Gastrocnemius medialis (tissue), 4 donors: Measurements from ENCODE around the gene ACTRT3. TPM values are rescaled to one million over a fixed set of nuclear protein-coding genes. Genes with fewer than 3 reads are reported as not detected.

Source experiments
- ATAC-seq, 2 donors: fragments of 150-250 bp; one replicate each; pipeline ENCODE4 v1.9.1; 2016
- DNase-seq, 2 donors: peaks; one replicate each; pipeline ENCODE4 v3.0.0-alpha.2; 2019
- H3K27ac ChIP-seq, 4 donors: fragments of 200-600 bp; sonication (generic); 1 replicate in 1 of 4; 2 replicates in 3 of 4; pipeline ENCODE4 v1.5.1; 2016 to 2018; ENCODE audit warnings: mild to moderate bottlenecking in 2 of 4, moderate library complexity in 1 of 4
- H3K27me3 ChIP-seq, 3 donors: fragments of 200-600 bp; sonication (generic) in 2 of 3; 1 replicate in 1 of 3; 2 replicates in 2 of 3; pipeline versions ENCODE4 v1.5.1 to v1.6.0; 2016 to 2019; ENCODE audit warnings: mild to moderate bottlenecking in 1 of 3, moderate library complexity in 1 of 3
- H3K36me3 ChIP-seq, 2 donors: fragments of 200-600 bp; sonication (generic) in 1 of 2; one replicate each; pipeline ENCODE4 v1.5.1; 2017 to 2018
- H3K4me1 ChIP-seq, 2 donors: fragments of 200-600 bp; sonication (generic) in 1 of 2; one replicate each; pipeline ENCODE4 v1.5.1; 2016 to 2017; ENCODE audit warnings: mild to moderate bottlenecking in 2 of 2
- H3K4me3 ChIP-seq, 4 donors: fragments of 200-600 bp; sonication (generic) in 3 of 4; 1 replicate in 1 of 4; 2 replicates in 3 of 4; pipeline ENCODE4 v1.5.1; 2016 to 2019; ENCODE audit warnings: mild to moderate bottlenecking in 2 of 4
- H3K9me3 ChIP-seq, 3 donors: fragments of 200-600 bp; sonication (generic) in 2 of 3; 1 replicate in 1 of 3; 2 replicates in 2 of 3; pipeline ENCODE4 v1.5.1; 2016 to 2019
- POLR2A ChIP-seq, 2 donors: fragments of 450-650 bp; IDR thresholded peaks; one replicate each; pipeline ENCODE4 v1.6.1; 2017; ENCODE audit warnings: antibody characterized with exemption in 2 of 2, mild to moderate bottlenecking in 2 of 2, moderate library complexity in 2 of 2
- in situ Hi-C, 4 donors: fragments of 200-750 bp; cut with MboI; loops; one replicate each; pipeline versions ENCODE4 v1.15.0 to v1.8.0; 2017; ENCODE audit warnings: low sequenced_read_pairs in 4 of 4
- intact Hi-C: fragments of 100-400 bp; cut with DNase I; formaldehyde crosslinking; loops from one replicate; pipeline ENCODE4 v1.15.1; 2023; ENCODE audit warnings: low total_unique reads
- total RNA-seq, 4 donors: library from RNA; depleted of rRNA; stranded (reverse); fragments of >200 nt; gene quantifications; one replicate each; pipeline versions ENCODE4 v1.1.0 to v1.2.3, GENCODE V29; 2016
- TF ChIP-seq, protein P1 (sequence below), 5 experiments: fragments of 450-650 bp in 3 of 5; fragments of 200-600 bp in 2 of 5; sonication (generic) in 2 of 5; IDR thresholded peaks in 4 of 5; conservative IDR thresholded peaks in 1 of 5; 1 replicate in 4 of 5; 2 replicates in 1 of 5; pipeline ENCODE4 v1.5.1; 2016 to 2019; ENCODE audit warnings: antibody characterized with exemption in 5 of 5, mild to moderate bottlenecking in 3 of 5, moderate library complexity in 3 of 5

The ACTRT3 gene
- total RNA-seq, 4 donors from 2014 or later = 0.38 to 5.8 (median 0.92) TPM

- TF ChIP-seq, protein P1, sequence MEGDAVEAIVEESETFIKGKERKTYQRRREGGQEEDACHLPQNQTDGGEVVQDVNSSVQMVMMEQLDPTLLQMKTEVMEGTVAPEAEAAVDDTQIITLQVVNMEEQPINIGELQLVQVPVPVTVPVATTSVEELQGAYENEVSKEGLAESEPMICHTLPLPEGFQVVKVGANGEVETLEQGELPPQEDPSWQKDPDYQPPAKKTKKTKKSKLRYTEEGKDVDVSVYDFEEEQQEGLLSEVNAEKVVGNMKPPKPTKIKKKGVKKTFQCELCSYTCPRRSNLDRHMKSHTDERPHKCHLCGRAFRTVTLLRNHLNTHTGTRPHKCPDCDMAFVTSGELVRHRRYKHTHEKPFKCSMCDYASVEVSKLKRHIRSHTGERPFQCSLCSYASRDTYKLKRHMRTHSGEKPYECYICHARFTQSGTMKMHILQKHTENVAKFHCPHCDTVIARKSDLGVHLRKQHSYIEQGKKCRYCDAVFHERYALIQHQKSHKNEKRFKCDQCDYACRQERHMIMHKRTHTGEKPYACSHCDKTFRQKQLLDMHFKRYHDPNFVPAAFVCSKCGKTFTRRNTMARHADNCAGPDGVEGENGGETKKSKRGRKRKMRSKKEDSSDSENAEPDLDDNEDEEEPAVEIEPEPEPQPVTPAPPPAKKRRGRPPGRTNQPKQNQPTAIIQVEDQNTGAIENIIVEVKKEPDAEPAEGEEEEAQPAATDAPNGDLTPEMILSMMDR (IDR thresholded peaks at IDR 0.05 in 4 of 5, conservative IDR thresholded peaks at IDR 0.05 in 1 of 5) = no peak
- no peak for TF ChIP-seq POLR2A (IDR thresholded peaks at IDR 0.05)
- intact Hi-C loops = no loop called here
- Histone ChIP-seq H3K9me3 (no peaks in the 10 kb centered on the region), H3K36me3 (peaks cover 0 to 85% of the 10 kb centered on the region in 2 donors), H3K27me3 (no peaks in the 10 kb centered on the region), H3K27ac (no peak overlapping the region), H3K4me3 (no peak overlapping the region), H3K4me1 (no peaks in the 10 kb centered on the region)
- in situ Hi-C loops = no loop called here
- DNase-seq = no peak
- ATAC-seq = no peak
These were observed 17.8 kb upstream of the ACTRT3 start for GRCh38 chr3:169787120-169787519.

DNA sequence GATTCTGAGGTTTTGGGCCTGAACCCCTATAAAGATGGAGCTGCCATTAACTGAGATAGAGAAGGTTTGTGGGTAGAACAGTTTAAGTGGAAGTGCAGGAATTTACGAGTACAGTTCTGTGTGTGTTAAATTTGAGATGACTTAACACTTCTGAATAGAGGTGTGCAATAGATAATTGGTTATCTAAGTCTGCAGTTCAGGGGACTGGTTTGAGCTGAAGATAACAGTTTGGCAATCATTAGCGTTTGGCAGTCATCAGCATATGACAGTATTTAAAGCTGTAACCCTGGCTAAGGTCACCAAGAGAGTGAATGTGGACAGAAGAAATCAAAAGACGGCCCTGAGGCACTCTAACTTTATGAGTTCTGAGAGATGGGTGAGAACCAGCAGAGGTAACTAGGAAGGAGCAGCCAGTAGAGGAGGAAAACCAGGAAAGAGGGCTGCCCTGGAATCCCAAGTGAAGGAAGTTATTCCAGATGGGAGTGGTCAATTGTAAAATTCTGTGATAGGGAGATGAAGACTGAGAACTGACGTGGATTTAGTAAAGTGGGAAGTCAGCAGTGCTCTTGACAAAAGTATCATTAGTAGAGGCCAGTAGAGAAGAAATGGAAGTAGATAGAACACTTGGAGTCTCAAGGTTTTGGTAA, 12.0 kb upstream of the ACTRT3 start:
- intact Hi-C loops = no loop called here
- H3K4me3 ChIP-seq = no peak overlapping the region
- H3K36me3 ChIP-seq = peaks cover 0 to 89% of the 10 kb centered on the region in 2 donors
- peaks cover 0 to under 1% of the 10 kb centered on the region in 2 donors for H3K4me1 ChIP-seq
- H3K27me3 ChIP-seq = no peaks in the 10 kb centered on the region
- no peak overlapping the region for H3K27ac ChIP-seq
- TF ChIP-seq, protein P1 (IDR thresholded peaks at IDR 0.05 in 4 of 5, conservative IDR thresholded peaks at IDR 0.05 in 1 of 5) = no peak
- TF ChIP-seq POLR2A (IDR thresholded peaks at IDR 0.05) = no peak
- ATAC-seq (no peak), DNase-seq (no peak)
- in situ Hi-C loops = no loop called here
- H3K9me3 ChIP-seq = no peaks in the 10 kb centered on the region

DNA sequence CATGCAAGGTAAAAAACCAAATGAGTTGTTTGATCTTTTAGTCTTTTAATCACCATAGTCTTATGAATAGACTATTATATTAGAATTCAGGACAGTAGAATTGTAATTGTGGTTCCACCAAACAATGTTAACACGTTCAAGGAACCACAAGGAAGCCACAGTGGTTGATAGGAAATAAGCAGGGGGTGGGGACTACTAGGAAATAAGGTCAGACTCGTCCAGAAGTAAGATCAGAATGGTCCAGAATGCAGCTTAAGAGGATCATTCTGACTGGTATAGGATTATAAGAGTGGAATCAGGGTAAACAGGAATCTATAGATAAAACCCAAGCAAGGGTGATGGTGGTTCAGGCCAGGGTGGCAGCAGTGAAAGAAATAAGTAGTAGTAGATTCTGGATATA, 11.4 kb upstream of the ACTRT3 start:
- Histone ChIP-seq H3K27me3 (no peaks in the 10 kb centered on the region), H3K4me1 (peaks cover 0 to 6% of the 10 kb centered on the region in 2 donors), H3K4me3 (no peak overlapping the region), H3K27ac (no peak overlapping the region), H3K9me3 (no peaks in the 10 kb centered on the region), H3K36me3 (peaks cover 0 to 87% of the 10 kb centered on the region in 2 donors)
- intact Hi-C loops (no loop called here), in situ Hi-C loops (no loop called here)
- TF ChIP-seq, protein P1 (IDR thresholded peaks at IDR 0.05 in 4 of 5, conservative IDR thresholded peaks at IDR 0.05 in 1 of 5) = no peak
- TF ChIP-seq POLR2A (IDR thresholded peaks at IDR 0.05) = no peak
- DNase-seq (no peak), ATAC-seq (no peak)

GRCh38 chr3:169777822-169778221, 8.5 kb upstream of the ACTRT3 start:
- Histone ChIP-seq H3K27me3 (no peaks in the 10 kb centered on the region), H3K9me3 (no peaks in the 10 kb centered on the region), H3K4me3 (no peak overlapping the region), H3K36me3 (peaks cover 0 to 75% of the 10 kb centered on the region in 2 donors), H3K4me1 (peaks cover 21 to 26% of the 10 kb centered on the region in 2 donors), H3K27ac (no peak overlapping the region)
- ATAC-seq (no peak), DNase-seq (no peak)
- TF ChIP-seq, protein P1 (IDR thresholded peaks at IDR 0.05 in 4 of 5, conservative IDR thresholded peaks at IDR 0.05 in 1 of 5) = no peak
- no peak for TF ChIP-seq POLR2A (IDR thresholded peaks at IDR 0.05)
- intact Hi-C loops (no loop called here), in situ Hi-C loops (loop anchor here in 1 of 4 donors (10.0 kb wide), 1 partner anchor 187 kb away; the partner anchor contains the start of gene SEC62)
